Colonic mucosa (tissue), 4 donors: ENCODE results near the gene PGC. TPM values are rescaled to one million over a fixed set of nuclear protein-coding genes. Genes with fewer than 3 reads are reported as not detected.

Source experiments
- DNase-seq: peaks from one replicate; pipeline ENCODE4 v3.0.0-alpha.2; 2020
- H3K27ac ChIP-seq: fragments of 200-600 bp; one replicate; pipeline ENCODE4 v1.8.0; 2021
- H3K27me3 ChIP-seq: fragments of 200-600 bp; one replicate; pipeline ENCODE4 v1.8.0; 2021
- H3K36me3 ChIP-seq: fragments of 200-600 bp; one replicate; pipeline ENCODE4 v1.8.0; 2021
- H3K4me1 ChIP-seq: fragments of 200-600 bp; one replicate; pipeline ENCODE4 v1.8.0; 2021; ENCODE audit warnings: mild to moderate bottlenecking
- H3K4me3 ChIP-seq: fragments of 200-600 bp; one replicate; pipeline ENCODE4 v1.8.0; 2021
- H3K9ac ChIP-seq, 2 donors: one replicate each; pipeline ENCODE4 v1.7.0; 2013; ENCODE audit warnings: control low read depth in 2 of 2, low read depth in 2 of 2, low read length in 2 of 2
- H3K9me3 ChIP-seq: fragments of 200-600 bp; one replicate; pipeline ENCODE4 v1.8.0; 2021
- CTCF ChIP-seq: fragments of 200-600 bp; IDR thresholded peaks from one replicate; pipeline ENCODE4 v1.8.0; 2022; ENCODE audit warnings: antibody characterized with exemption, mild to moderate bottlenecking
- intact Hi-C: fragments of 100-400 bp; cut with DNase I; formaldehyde crosslinking; loops from one replicate; pipeline ENCODE4 v1.14.1; 2022
- total RNA-seq, 2 donors: library from RNA; stranded (reverse); fragmentation: NEBNext Ultra II Directional in 1 of 2; extraction: Animal tissue kit (Norgen Biotek cat#: 25700) in 1 of 2; gene quantifications; one replicate each; pipeline ENCODE4 v1.2.1, GENCODE V29; 2021
- donor health status: healthy.
- donor health status: DM: no; HTN: no; CAD: no.
- donor health status: DM: no; HTN: no; CAD: no.

Gene PGC
- total RNA-seq, 2 donors from 2014 or later: 1.7 TPM; not detected in 1

- Histone ChIP-seq H3K9me3 (no peaks in the 10 kb centered on the region), H3K27ac (no peak overlapping the region), H3K36me3 (no peaks in the 10 kb centered on the region), H3K4me1 (no peaks in the 10 kb centered on the region), H3K27me3 (no peaks in the 10 kb centered on the region), H3K9ac (no peak overlapping the region), H3K4me3 (no peak overlapping the region)
- no peak for TF ChIP-seq CTCF
- intact Hi-C loops: no loop called here
- DNase-seq: no peak
Measured at GRCh38 chr6:41726876-41727275, 20.3 kb downstream of the PGC start.

DNA sequence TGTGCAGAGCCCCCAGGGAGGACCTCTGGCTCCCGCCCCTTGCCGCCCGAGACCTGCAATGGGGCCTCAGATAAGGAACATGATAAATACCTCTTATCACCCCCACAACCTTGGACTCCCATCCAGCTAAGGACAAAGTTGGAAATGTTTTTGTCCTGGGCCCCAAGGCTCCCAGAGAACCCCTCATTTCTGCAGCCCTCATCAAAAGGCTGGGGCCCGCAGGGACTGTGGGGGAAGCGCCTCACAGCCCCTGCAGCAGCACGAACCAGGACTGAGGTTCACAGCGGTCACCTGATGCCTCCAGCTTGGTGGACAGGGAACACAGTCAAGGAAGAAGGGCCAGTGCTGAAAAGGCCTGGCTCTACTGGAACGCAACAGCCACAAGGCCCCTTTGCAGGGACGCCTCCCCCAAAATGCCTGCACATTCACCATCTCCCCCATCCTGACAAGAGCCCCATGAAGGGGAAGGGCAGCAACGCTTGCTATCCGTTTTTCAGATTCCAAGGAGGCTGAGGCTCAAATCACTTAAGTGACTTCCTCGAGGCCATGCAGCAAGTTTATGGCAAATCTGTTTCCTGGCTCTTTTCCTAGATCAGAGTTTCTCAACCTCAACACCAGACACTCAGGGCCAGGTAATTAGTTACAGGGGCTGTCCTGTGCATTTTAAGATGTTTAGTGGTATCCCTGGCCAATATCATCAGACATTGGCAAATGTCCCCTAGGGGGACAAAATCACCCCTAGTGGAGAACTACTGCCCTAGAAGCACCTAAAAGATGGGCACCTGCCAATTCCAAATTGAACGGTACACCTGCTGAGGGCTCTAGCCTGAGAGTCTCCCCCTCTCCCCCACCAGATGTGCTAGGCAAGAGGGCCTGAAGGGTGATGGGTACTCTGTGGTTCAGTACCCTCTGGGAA lies 22.4 kb downstream of the PGC start:
- Histone ChIP-seq H3K27ac (no peak overlapping the region), H3K27me3 (no peaks in the 10 kb centered on the region), H3K4me3 (no peak overlapping the region), H3K4me1 (peaks cover 9% of the 10 kb centered on the region), H3K9me3 (no peaks in the 10 kb centered on the region), H3K9ac (peak overlapping the region in 1 of 2 donors; percentile 10), H3K36me3 (no peaks in the 10 kb centered on the region)
- DNase-seq: no peak
- no peak for TF ChIP-seq CTCF
- intact Hi-C loops: no loop called here

GRCh38 chr6:41724228-41724580 lies 23.0 kb downstream of the PGC start:
- intact Hi-C loops: no loop called here

GRCh38 chr6:41723530-41724227 lies 23.5 kb downstream of the PGC start:
- peak overlapping the region; percentile 50 for H3K27ac ChIP-seq
- H3K27me3 ChIP-seq: no peaks in the 10 kb centered on the region
- H3K36me3 ChIP-seq: no peaks in the 10 kb centered on the region
- DNase-seq: peak; percentile 53
- H3K4me1 ChIP-seq: peaks cover 15% of the 10 kb centered on the region
- no peak overlapping the region for H3K4me3 ChIP-seq
- intact Hi-C loops: no loop called here
- H3K9me3 ChIP-seq: no peaks in the 10 kb centered on the region
- peak overlapping the region; percentile 43 to 57 for H3K9ac ChIP-seq
- no peak for TF ChIP-seq CTCF

More at GRCh38 chr6:41724228-41724580, 23.0 kb downstream of the PGC start:
- no peaks in the 10 kb centered on the region for H3K36me3 ChIP-seq
- no peak for TF ChIP-seq CTCF
- no peak overlapping the region for H3K4me3 ChIP-seq
- H3K27ac ChIP-seq: peak overlapping the region; percentile 50
- no peak for DNase-seq
- H3K9me3 ChIP-seq: no peaks in the 10 kb centered on the region
- H3K9ac ChIP-seq: peak overlapping the region in 1 of 2 donors; percentile 57
- peaks cover 15% of the 10 kb centered on the region for H3K4me1 ChIP-seq
- no peaks in the 10 kb centered on the region for H3K27me3 ChIP-seq

GRCh38 chr6:41722969-41723529 lies 24.1 kb downstream of the PGC start:
- intact Hi-C loops: no loop called here
- no peak for DNase-seq
- Histone ChIP-seq H3K27me3 (no peaks in the 10 kb centered on the region), H3K4me3 (no peak overlapping the region), H3K9me3 (no peaks in the 10 kb centered on the region), H3K36me3 (no peaks in the 10 kb centered on the region), H3K4me1 (peaks cover 15% of the 10 kb centered on the region), H3K9ac (no peak overlapping the region), H3K27ac (no peak overlapping the region)
- no peak for TF ChIP-seq CTCF
